ENCODE data around the gene DENND6B. TPM values are rescaled to one million over a fixed set of nuclear protein-coding genes. Genes with fewer than 3 reads are reported as not detected.

Gene DENND6B
- total and polyA plus RNA-seq, 7 donors: 0.46 to 1.6 (median 0.81) TPM

- Histone ChIP-seq H3K4me3 (no peak overlapping the region), H3K27me3 (ENCODE audit: insufficient read depth in 3 of 3, low read length in 2 of 3) (no peaks in the 10 kb centered on the region), H3K27ac (no peak overlapping the region), H3K4me1 (no peaks in the 10 kb centered on the region), H3K36me3 (ENCODE audit: insufficient read depth in 1 of 2, low read depth in 1 of 2) (peaks cover 0 to 69% of the 10 kb centered on the region in 2 donors), H3K9me3 (no peaks in the 10 kb centered on the region)
- ATAC-seq (no peak), DNase-seq (no peak)
- intact Hi-C loops (cut with DNase I): no loop called here
- TF ChIP-seq CTCF (IDR thresholded peaks at IDR 0.05): no peak
- 89 to 94% (median 91%) methylated on average over 20 to 21 of the region's 21 CpGs for WGBS, 3 donors
Measured at GRCh38 chr22:50286275-50286674, 40.5 kb downstream of the DENND6B start.

- Histone ChIP-seq H3K4me1 (no peaks in the 10 kb centered on the region), H3K27ac (no peak overlapping the region), H3K36me3 (ENCODE audit: insufficient read depth in 1 of 2, low read depth in 1 of 2) (peaks cover 0 to 75% of the 10 kb centered on the region in 2 donors), H3K4me3 (no peak overlapping the region), H3K27me3 (ENCODE audit: insufficient read depth in 3 of 3, low read length in 2 of 3) (peaks cover 0 to 3% (median 0%) of the 10 kb centered on the region in 3 donors), H3K9me3 (no peaks in the 10 kb centered on the region)
- DNase-seq: no peak
- ATAC-seq: no peak
- no peak for TF ChIP-seq CTCF (IDR thresholded peaks at IDR 0.05)
- 89 to 96% (median 95%) methylated on average over 26 to 33 of the region's 34 CpGs for WGBS, 3 donors
- intact Hi-C loops (cut with DNase I): no loop called here
Measured at GRCh38 chr22:50285568-50286229, 41.1 kb downstream of the DENND6B start.

GRCh38 chr22:50284479-50284878 lies 42.3 kb downstream of the DENND6B start:
- Histone ChIP-seq H3K27me3 (ENCODE audit: insufficient read depth in 3 of 3, low read length in 2 of 3) (peaks cover 0 to 3% (median 0%) of the 10 kb centered on the region in 3 donors), H3K36me3 (ENCODE audit: insufficient read depth in 1 of 2, low read depth in 1 of 2) (peaks cover 0 to 80% of the 10 kb centered on the region in 2 donors), H3K27ac (no peak overlapping the region), H3K4me1 (no peaks in the 10 kb centered on the region), H3K9me3 (no peaks in the 10 kb centered on the region), H3K4me3 (no peak overlapping the region)
- 89 to 93% (median 90%) methylated on average over 12 to 13 of the region's 13 CpGs for WGBS, 3 donors
- no peak for ATAC-seq
- intact Hi-C loops (cut with DNase I): no loop called here
- no peak for TF ChIP-seq CTCF (IDR thresholded peaks at IDR 0.05)
- no peak for DNase-seq

GRCh38 chr22:50283821-50284220 lies 43.0 kb downstream of the DENND6B start:
- WGBS, 3 donors: 95 to 97% (median 96%) methylated on average over 24 to 30 of the region's 30 CpGs
- H3K36me3 ChIP-seq (ENCODE audit: insufficient read depth in 1 of 2, low read depth in 1 of 2): peaks cover 0 to 80% of the 10 kb centered on the region in 2 donors

More at GRCh38 chr22:50283821-50284220, 43.0 kb downstream of the DENND6B start:
- ATAC-seq (no peak), DNase-seq (no peak)
- intact Hi-C loops (cut with DNase I): no loop called here
- Histone ChIP-seq H3K4me1 (no peaks in the 10 kb centered on the region), H3K4me3 (no peak overlapping the region), H3K27me3 (ENCODE audit: insufficient read depth in 3 of 3, low read length in 2 of 3) (peaks cover 0 to 3% (median 0%) of the 10 kb centered on the region in 3 donors), H3K9me3 (no peaks in the 10 kb centered on the region), H3K27ac (no peak overlapping the region)
- no peak for TF ChIP-seq CTCF (IDR thresholded peaks at IDR 0.05)
